HUES48 (cell line): ENCODE data around the gene MBTD1.
"Not testable (repeated sequence)": the region's sequence is repeated elsewhere in the genome, so short reads cannot be mapped to it uniquely, and the experiment has no call there.

Source experiments
- H3K27ac ChIP-seq: one replicate; pipeline ENCODE4 v1.7.0; 2013; ENCODE audit warnings: low read depth, low read length, inconsistent platforms
- H3K27me3 ChIP-seq: 2 replicates; pipeline ENCODE4 v1.6.1; 2013; ENCODE audit warnings: mild to moderate bottlenecking, low read length; ENCODE audit not compliant: control insufficient read depth, insufficient read depth
- H3K36me3 ChIP-seq: 2 replicates; pipeline ENCODE4 v1.6.1; 2013; ENCODE audit warnings: low read length; ENCODE audit not compliant: control insufficient read depth, insufficient read depth
- H3K4me1 ChIP-seq: 2 replicates; pipeline ENCODE4 v1.6.1; 2013; ENCODE audit warnings: mild to moderate bottlenecking, low read length; ENCODE audit not compliant: control insufficient read depth, insufficient read depth
- H3K4me3 ChIP-seq: 2 replicates; pipeline ENCODE4 v1.5.1; 2013; ENCODE audit warnings: mild to moderate bottlenecking, low read depth, low read length
- H3K9ac ChIP-seq: 2 replicates; pipeline ENCODE4 v1.6.1; 2013; ENCODE audit warnings: mild to moderate bottlenecking, low read depth, low read length, moderate library complexity
- H3K9me3 ChIP-seq: 2 replicates; pipeline ENCODE4 v1.6.1; 2013; ENCODE audit warnings: low read length; ENCODE audit not compliant: control insufficient read depth, insufficient read depth

The MBTD1 gene

DNA sequence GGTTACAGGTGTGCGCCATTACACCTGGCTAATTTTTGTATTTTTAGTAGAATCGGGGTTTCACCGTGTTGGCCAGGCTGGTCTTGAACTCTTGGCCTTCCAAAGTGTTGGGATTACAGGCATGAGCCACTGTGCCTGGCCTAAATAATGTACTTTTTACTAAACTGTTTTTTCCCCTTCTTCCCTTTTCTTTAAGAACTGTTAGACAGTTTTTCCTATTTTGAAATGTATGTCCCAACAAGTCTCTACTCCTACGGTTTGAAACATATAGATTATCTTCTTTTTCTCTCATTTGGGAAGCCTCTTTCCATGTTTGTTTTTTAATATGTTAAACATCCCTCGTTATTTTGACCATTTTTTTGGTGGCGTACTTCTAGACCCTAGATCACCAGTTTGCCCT lies 10.1 kb upstream of the MBTD1 start:
- H3K36me3 ChIP-seq, result peaks cover 97% of the 10 kb centered on the region
- H3K4me3 ChIP-seq, result no peak overlapping the region
- H3K9ac ChIP-seq, result no peak overlapping the region
- H3K27ac ChIP-seq, result no peak overlapping the region
- H3K4me1 ChIP-seq, result no peaks in the 10 kb centered on the region
- no peaks in the 10 kb centered on the region for H3K9me3 ChIP-seq
- H3K27me3 ChIP-seq, result no peaks in the 10 kb centered on the region

DNA sequence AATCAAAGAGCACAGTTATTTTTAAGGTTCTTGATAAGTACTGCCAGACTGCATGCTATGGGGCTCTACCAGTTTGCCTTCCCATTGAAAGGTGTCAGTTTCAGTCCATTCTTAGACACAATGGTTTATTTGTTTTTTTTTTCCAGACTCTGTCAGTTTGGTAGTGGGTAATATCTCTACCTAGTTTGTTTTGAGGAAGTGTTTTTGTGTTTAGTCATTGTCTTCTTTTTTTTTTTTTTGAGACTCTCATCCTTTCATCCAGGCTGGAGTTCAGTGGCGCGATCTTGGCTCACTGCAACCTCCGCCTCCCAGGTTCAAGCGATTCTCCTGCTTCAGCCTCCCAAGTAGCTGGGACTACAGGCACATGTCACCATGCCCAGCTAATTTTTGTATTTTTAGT lies 4.6 kb upstream of the MBTD1 start:
- not testable (repeated sequence) for H3K4me3 ChIP-seq, H3K27me3 ChIP-seq, H3K9ac ChIP-seq, H3K27ac ChIP-seq, H3K9me3 ChIP-seq, H3K4me1 ChIP-seq
- H3K36me3 ChIP-seq, result peaks cover 73% of the 10 kb centered on the region

DNA sequence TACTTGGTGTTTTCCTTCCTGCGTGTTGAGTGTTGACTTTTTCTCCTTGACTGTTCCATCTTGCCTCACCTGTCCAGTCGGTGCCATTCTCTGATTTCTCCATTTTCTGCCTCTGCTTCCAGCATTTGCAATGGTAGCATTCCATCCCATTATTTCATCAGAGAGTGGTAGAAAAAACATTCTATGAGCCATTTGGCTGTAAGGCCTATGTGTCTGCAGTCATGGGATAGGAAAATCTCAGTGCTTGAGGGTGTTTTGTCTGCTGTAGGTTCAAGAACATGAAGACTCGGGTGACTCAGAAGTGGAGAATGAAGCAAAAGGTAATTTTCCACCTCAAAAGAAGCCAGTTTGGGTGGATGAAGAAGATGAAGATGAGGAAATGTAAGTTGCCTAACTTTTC lies 3.2 kb upstream of the MBTD1 start:
- Histone ChIP-seq H3K36me3 (peaks cover 62% of the 10 kb centered on the region), H3K4me1 (peaks cover 14% of the 10 kb centered on the region; the same call in 1 of the 2 replicates), H3K27ac (no peak overlapping the region), H3K4me3 (no peak overlapping the region), H3K9me3 (no peaks in the 10 kb centered on the region), H3K9ac (no peak overlapping the region), H3K27me3 (no peaks in the 10 kb centered on the region)

DNA sequence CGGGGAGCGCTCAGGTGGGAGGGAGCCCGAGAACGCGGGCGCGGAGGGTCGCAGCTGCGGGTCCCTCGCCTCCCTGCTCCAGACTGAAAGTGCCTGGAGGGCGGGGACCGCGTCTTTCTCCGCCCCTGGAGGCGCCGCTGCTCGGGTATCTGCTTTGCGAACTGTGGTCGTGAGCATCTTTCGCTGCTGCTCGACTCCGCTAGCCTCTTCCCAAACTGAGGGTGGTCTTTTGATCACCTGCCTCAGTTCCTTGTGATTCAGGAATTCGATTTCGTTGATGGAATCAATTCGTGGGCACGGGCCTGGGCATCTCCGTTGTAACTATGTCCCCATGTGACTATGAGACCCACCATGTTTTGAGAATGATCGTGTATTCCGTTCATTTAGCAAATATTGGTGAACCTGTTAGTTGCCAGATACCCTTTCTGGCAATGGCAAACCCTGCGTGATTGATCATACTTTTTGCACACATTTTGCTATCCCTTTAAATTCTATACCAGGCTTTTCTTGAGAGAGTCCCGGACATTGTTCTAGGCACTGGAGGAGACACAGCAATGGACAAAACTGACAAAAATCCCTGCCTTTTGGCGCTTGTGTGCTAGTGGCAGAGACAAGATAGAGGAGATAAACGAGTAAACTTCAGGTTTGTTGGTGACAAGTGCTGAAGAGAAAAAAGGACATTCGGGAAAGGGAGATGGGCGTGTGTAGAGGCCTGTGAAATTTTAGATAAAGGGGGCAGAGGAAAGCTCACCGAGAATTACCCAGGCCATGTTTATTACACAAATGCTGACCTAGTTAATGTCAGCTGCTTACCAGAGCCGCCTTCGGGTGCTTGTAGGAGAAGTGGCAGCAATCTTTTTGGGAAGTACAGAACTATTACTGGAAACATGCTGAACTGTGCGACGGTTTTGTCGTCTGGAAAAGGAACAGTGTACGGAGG lies 1.4 kb upstream of the MBTD1 start:
- H3K4me1 ChIP-seq, result peaks cover 16% of the 10 kb centered on the region; the same call in 1 of the 2 replicates
- no peaks in the 10 kb centered on the region for H3K9me3 ChIP-seq
- H3K9ac ChIP-seq, result peak overlapping the region; percentile 96
- peak overlapping the region; percentile 90 for H3K4me3 ChIP-seq
- H3K36me3 ChIP-seq, result peaks cover 61% of the 10 kb centered on the region
- H3K27ac ChIP-seq, result peak overlapping the region; percentile 95
- H3K27me3 ChIP-seq, result no peaks in the 10 kb centered on the region

DNA sequence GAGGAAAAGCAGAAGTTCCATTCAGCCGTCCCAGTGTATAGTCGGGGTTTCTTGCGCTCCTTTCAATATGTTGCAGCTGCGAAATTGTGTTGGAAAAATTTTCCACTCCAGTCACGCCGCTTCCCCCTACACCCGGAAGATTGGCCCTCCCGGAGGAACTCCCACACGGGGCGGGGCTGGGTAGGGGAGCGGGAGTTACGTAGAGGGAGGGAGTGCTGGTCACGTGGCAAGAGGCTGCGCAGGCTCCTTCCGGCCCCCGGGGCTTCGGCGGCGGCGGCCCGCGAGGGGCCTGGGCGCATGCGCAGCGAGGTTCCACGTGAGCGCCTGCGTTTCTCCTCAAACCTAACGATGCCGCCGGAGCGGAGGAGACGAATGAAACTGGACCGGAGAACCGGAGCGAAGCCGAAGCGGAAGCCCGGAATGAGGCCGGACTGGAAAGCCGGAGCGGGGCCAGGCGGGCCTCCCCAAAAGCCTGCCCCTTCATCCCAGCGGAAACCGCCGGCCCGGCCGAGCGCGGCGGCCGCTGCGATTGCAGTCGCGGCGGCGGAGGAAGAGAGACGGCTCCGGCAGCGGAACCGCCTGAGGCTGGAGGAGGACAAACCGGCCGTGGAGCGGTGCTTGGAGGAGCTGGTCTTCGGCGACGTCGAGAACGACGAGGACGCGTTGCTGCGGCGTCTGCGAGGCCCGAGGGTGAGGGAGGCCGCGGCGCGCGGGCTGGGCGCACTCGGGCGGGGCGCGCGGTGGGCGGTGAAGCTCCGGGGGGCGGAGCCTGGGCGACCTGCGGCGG lies 581 bp upstream of the MBTD1 start, which contains the start of gene UTP18:
Gene UTP18, plus strand, starts transcription at position 310 of the 787 bp plus-strand sequence. Its CDS starts 39 bp downstream, at position 349.
- H3K4me1 ChIP-seq, result peaks cover 16% of the 10 kb centered on the region; the same call in 1 of the 2 replicates
- peak within 1 kb of the TSS; percentile 95 for H3K27ac ChIP-seq
- peak within 1 kb of the TSS; percentile 90 for H3K4me3 ChIP-seq
- no peaks in the 10 kb centered on the region for H3K9me3 ChIP-seq
- H3K36me3 ChIP-seq, result peaks cover 60% of the 10 kb centered on the region
- no peaks in the 10 kb centered on the region for H3K27me3 ChIP-seq
- peak within 1 kb of the TSS; percentile 96 for H3K9ac ChIP-seq

DNA sequence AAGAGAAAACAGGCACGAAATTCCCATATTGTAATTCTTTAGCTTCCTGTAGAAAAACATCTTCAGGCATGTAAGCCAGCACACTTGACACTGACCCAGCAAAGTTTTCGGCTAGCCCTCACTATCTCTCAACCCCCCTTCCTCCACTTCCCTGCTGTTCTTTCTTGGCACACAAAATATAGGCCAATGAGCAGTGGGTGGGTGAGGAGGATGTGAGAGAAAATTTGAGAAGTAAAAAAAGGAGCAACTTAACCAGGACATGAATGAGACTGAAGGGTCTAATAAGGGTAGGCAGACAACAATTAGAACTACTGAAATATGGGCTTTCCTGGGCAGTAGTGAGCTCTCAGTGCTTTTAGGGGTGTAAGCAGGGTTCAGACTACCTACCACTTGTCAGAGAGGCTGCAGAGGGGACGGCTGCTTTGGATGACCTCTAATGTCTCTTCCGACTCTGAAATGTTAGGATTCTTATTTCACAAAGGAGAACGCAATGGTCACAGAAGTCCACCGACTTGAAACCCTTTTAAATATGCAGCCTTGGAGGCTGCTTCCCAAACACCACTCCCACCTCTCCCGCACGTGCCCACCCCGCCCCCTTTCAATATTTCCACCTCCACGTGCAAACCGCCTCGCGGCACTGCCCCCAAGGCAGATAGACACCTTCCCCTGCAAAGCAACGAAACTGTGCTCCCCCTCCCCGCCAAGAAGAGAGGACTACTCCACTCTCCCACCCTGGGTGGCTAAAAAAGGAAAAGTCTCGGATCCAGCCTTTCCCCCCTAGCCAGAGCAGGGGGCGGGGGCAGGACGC lies 889 bp downstream of the MBTD1 start:
- Histone ChIP-seq H3K27me3 (no peaks in the 10 kb centered on the region), H3K9ac (peak overlapping the region; percentile 96), H3K36me3 (peaks cover 57% of the 10 kb centered on the region), H3K9me3 (no peaks in the 10 kb centered on the region), H3K4me3 (peak overlapping the region; percentile 90), H3K4me1 (peaks cover 16% of the 10 kb centered on the region; the same call in 1 of the 2 replicates), H3K27ac (peak overlapping the region; percentile 95)

DNA sequence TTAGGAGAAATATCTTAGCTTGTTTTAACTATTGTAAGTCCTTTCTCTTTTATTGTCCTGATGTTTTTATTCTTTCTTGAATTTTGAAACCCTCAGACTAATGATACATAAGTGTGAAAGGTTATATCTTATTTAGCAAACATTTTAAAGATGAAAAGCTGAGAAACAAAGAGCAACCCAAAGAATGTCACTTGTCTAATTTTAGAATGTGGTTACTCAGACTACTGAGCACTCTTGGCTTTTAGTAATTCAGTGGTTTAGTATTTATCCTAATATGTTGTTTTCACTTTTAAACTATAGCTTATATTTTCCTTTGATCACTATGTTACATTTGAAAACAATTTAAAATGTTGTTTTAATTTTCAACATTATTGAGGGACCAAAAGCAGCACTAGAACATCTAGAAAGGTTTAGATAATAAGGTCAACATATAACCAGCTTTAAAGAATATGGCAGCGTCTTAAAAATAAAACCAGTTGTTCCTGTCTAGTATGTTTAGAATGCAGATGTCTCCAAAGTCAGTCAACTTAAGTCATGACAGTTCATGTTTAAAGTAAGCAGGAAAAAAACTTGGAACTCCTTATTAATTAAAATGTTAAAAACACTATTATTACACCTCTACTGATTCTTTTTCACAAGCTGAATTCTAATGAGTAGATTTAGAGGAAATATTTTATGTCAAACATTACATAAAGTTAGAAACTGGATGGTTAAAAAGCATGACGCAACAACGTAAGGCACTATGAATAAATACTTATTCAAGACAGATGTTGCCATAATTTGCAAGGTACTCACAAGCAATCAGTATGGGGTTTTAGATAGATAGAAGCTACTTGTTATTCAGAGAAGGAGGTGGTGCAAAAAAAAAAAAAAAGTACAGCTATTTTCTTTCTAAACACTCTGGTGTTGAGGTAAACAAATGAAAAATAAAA lies 2.4 kb downstream of the MBTD1 start:
- Histone ChIP-seq H3K4me3 (peak overlapping the region; percentile 90; the same call in 1 of the 2 replicates), H3K36me3 (peaks cover 57% of the 10 kb centered on the region), H3K4me1 (peaks cover 16% of the 10 kb centered on the region; the same call in 1 of the 2 replicates)

DNA sequence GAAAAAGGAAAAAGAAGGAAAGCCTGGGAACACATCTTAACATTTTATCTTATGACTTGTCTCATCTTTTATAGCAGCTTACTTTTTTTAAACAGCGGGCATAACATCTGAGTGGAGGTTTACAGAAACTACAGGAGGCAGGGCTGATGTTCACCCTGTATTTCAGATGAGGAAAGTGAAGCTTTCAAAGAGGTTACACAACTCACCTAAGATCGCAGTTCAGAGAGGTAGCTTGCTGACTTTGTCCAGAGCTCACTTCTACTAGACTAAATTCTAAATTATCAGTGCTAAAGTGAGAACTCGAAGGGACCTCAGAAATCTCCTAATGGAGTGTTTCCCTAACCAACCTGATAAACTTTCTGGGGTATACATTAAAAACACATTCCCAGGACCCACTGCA lies 3.7 kb downstream of the MBTD1 start:
- Histone ChIP-seq H3K27me3 (no peaks in the 10 kb centered on the region), H3K4me3 (no peak overlapping the region), H3K9ac (no peak overlapping the region), H3K36me3 (peaks cover 68% of the 10 kb centered on the region), H3K4me1 (peaks cover 10% of the 10 kb centered on the region; the same call in 1 of the 2 replicates), H3K27ac (no peak overlapping the region), H3K9me3 (no peaks in the 10 kb centered on the region)

More for the DNA sequence above, 2.4 kb downstream of the MBTD1 start:
- Histone ChIP-seq H3K9me3 (no peaks in the 10 kb centered on the region), H3K9ac (no peak overlapping the region), H3K27ac (no peak overlapping the region), H3K27me3 (no peaks in the 10 kb centered on the region)

DNA sequence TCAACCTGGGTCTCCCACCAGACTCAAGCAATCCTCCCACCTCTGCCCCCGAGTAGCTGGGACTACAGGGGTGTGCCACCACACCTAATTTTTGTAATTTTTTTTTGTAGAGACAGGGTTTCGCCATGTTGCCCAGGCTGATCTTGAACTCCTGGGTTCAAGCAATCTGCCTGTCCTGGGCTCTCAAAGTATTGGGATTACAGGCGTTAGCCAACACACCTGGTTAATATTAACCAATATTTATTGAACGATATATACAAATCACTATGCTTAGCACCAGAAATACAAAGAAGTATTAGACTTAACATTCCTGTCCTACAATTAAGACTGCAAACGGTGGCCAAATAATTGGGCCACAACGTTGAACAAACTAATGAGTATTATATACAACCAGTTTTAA lies 4.2 kb downstream of the MBTD1 start:
- Histone ChIP-seq H3K4me3 (no peak overlapping the region), H3K4me1 (peaks cover 10% of the 10 kb centered on the region; the same call in 1 of the 2 replicates), H3K9me3 (no peaks in the 10 kb centered on the region), H3K27me3 (no peaks in the 10 kb centered on the region), H3K9ac (no peak overlapping the region), H3K27ac (no peak overlapping the region), H3K36me3 (peaks cover 73% of the 10 kb centered on the region)
